ENCODE measurements around the gene CDKN1C. TPM values are rescaled to one million over a fixed set of nuclear protein-coding genes. Genes with fewer than 3 reads are reported as not detected.

Gene CDKN1C
- total and polyA plus RNA-seq, 2 donors from 2014 or later, result 54.8 to 192 TPM

DNA sequence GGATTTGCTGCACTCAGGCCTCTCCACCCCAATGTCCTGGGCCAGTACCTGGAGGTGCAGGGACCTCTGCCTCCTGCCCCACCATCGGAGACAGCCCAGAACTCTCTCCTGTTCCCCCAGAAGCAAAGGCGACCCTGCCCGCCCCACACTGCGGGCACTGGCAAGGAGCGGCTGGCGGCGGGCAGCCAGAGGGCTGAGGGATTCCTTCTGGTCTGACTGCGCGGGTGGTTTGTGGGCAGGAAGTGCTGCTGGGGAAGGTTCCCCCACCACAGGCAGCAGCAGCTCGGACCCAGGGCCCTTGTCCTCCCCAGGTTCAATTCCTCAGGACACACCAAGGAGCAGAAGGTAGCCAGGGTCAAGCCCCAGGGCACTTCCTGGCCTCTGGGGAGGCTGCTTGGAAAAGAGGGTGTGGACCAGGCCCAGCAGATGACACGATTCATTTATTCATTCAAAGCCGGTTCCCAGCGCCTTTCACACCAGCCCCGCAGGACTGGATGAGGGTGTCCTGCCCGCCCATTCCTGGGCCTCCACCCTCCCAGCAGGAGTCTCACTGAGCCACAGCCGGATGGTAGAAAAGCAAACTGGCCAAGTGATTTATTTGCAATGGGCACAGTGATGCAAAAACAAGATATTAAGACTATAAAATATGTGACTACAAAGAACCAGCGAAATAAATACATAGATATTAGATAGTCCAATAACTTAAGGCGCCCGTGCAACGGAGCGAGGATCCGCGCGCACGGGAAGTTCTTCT lies 42.5 kb upstream of the CDKN1C start:
- Histone ChIP-seq H3K9ac (ENCODE audit: low read length in 3 of 3) (no peak overlapping the region), H3K4me1 (ENCODE audit: control insufficient read depth in 2 of 3, insufficient read depth in 2 of 3, low read depth in 1 of 3, low read length in 3 of 3) (peaks cover 0 to 13% (median 7%) of the 10 kb centered on the region in 3 donors), H3K27me3 (ENCODE audit: control insufficient read depth, insufficient read depth, low read length) (peaks cover 2% of the 10 kb centered on the region), H3K27ac (ENCODE audit: low read depth in 2 of 2, low read length in 2 of 2) (no peak overlapping the region), H3K9me3 (ENCODE audit: control insufficient read depth in 2 of 3, insufficient read depth in 1 of 3, low read length in 3 of 3) (no peaks in the 10 kb centered on the region), H3K36me3 (ENCODE audit: control insufficient read depth in 2 of 3, insufficient read depth in 3 of 3, low read length in 3 of 3) (no peaks in the 10 kb centered on the region), H3K4me3 (ENCODE audit: low read length in 3 of 3) (peak overlapping the region in 1 of 3 donors; percentile 53)
- intact Hi-C loops (cut with DNase I), result no loop called here
- DNase-seq, result peak in 1 of 5 donors; percentile 78
- FAIRE-seq, result no peak
- no peak for TF ChIP-seq CTCF (IDR thresholded peaks at IDR 0.05; ENCODE audit: borderline replicate concordance, extremely low read depth, insufficient read depth)

GRCh38 chr11:2927121-2927800 lies 41.7 kb upstream of the CDKN1C start:
- Histone ChIP-seq H3K27me3 (ENCODE audit: control insufficient read depth, insufficient read depth, low read length) (peaks cover 2% of the 10 kb centered on the region), H3K27ac (ENCODE audit: low read depth in 2 of 2, low read length in 2 of 2) (no peak overlapping the region), H3K36me3 (ENCODE audit: control insufficient read depth in 2 of 3, insufficient read depth in 3 of 3, low read length in 3 of 3) (no peaks in the 10 kb centered on the region), H3K4me1 (ENCODE audit: control insufficient read depth in 2 of 3, insufficient read depth in 2 of 3, low read depth in 1 of 3, low read length in 3 of 3) (peaks cover 0 to 13% (median 7%) of the 10 kb centered on the region in 3 donors), H3K9me3 (ENCODE audit: control insufficient read depth in 2 of 3, insufficient read depth in 1 of 3, low read length in 3 of 3) (no peaks in the 10 kb centered on the region), H3K9ac (ENCODE audit: low read length in 3 of 3) (no peak overlapping the region), H3K4me3 (ENCODE audit: low read length in 3 of 3) (no peak overlapping the region)
- no peak for FAIRE-seq
- DNase-seq, result peak in 1 of 5 donors; percentile 61
- no peak for TF ChIP-seq CTCF (IDR thresholded peaks at IDR 0.05; ENCODE audit: borderline replicate concordance, extremely low read depth, insufficient read depth)
- intact Hi-C loops (cut with DNase I), result no loop called here

- H3K9ac ChIP-seq (ENCODE audit: low read length in 3 of 3), result no peak overlapping the region
- FAIRE-seq (no peak), DNase-seq (peak in 1 of 5 donors; percentile 69)
- no peak for TF ChIP-seq CTCF (IDR thresholded peaks at IDR 0.05; ENCODE audit: borderline replicate concordance, extremely low read depth, insufficient read depth)
- no peaks in the 10 kb centered on the region for H3K36me3 ChIP-seq (ENCODE audit: control insufficient read depth in 2 of 3, insufficient read depth in 3 of 3, low read length in 3 of 3)
- H3K4me3 ChIP-seq (ENCODE audit: low read length in 3 of 3), result no peak overlapping the region
- peaks cover 0 to 13% (median 7%) of the 10 kb centered on the region in 3 donors for H3K4me1 ChIP-seq (ENCODE audit: control insufficient read depth in 2 of 3, insufficient read depth in 2 of 3, low read depth in 1 of 3, low read length in 3 of 3)
- no peak overlapping the region for H3K27ac ChIP-seq (ENCODE audit: low read depth in 2 of 2, low read length in 2 of 2)
- peaks cover 2% of the 10 kb centered on the region for H3K27me3 ChIP-seq (ENCODE audit: control insufficient read depth, insufficient read depth, low read length)
- intact Hi-C loops (cut with DNase I), result no loop called here
- H3K9me3 ChIP-seq (ENCODE audit: control insufficient read depth in 2 of 3, insufficient read depth in 1 of 3, low read length in 3 of 3), result no peaks in the 10 kb centered on the region
Observed at GRCh38 chr11:2926611-2927051, 41.1 kb upstream of the CDKN1C start.
